ENCODE data around the gene RUNDC3A. TPM values are rescaled to one million over a fixed set of nuclear protein-coding genes. Genes with fewer than 3 reads are reported as not detected.

The RUNDC3A gene
- total and polyA plus RNA-seq, 12 donors = 1.6 to 133 (median 11.9) TPM

- 66 to 78% (median 72%) methylated on average over 4 to 6 of the region's 6 CpGs for WGBS, 4 donors
- H3K4me1 ChIP-seq (replicated peaks in 1 of 2) = peaks cover 5 to 10% of the 10 kb centered on the region in 2 donors
- no peaks in the 10 kb centered on the region for H3K9me3 ChIP-seq (replicated peaks in 1 of 3)
- intact Hi-C loops (cut with DNase I) = no loop called here
- H3K27ac ChIP-seq = no peak overlapping the region
- no peaks in the 10 kb centered on the region for H3K27me3 ChIP-seq
- H3K4me3 ChIP-seq = no peak overlapping the region
- no peak for TF ChIP-seq POLR2A (IDR thresholded peaks at IDR 0.05)
- TF ChIP-seq, protein P1, sequence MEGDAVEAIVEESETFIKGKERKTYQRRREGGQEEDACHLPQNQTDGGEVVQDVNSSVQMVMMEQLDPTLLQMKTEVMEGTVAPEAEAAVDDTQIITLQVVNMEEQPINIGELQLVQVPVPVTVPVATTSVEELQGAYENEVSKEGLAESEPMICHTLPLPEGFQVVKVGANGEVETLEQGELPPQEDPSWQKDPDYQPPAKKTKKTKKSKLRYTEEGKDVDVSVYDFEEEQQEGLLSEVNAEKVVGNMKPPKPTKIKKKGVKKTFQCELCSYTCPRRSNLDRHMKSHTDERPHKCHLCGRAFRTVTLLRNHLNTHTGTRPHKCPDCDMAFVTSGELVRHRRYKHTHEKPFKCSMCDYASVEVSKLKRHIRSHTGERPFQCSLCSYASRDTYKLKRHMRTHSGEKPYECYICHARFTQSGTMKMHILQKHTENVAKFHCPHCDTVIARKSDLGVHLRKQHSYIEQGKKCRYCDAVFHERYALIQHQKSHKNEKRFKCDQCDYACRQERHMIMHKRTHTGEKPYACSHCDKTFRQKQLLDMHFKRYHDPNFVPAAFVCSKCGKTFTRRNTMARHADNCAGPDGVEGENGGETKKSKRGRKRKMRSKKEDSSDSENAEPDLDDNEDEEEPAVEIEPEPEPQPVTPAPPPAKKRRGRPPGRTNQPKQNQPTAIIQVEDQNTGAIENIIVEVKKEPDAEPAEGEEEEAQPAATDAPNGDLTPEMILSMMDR (IDR thresholded peaks at IDR 0.05) = no peak
- no peaks in the 10 kb centered on the region for H3K36me3 ChIP-seq (replicated peaks in 1 of 2)
- no peak for DNase-seq
Observed at GRCh38 chr17:44359006-44359405, 50.6 kb downstream of the RUNDC3A start.

GRCh38 chr17:44359458-44360143 lies 51.2 kb downstream of the RUNDC3A start:
- H3K27me3 ChIP-seq = no peaks in the 10 kb centered on the region

DNA sequence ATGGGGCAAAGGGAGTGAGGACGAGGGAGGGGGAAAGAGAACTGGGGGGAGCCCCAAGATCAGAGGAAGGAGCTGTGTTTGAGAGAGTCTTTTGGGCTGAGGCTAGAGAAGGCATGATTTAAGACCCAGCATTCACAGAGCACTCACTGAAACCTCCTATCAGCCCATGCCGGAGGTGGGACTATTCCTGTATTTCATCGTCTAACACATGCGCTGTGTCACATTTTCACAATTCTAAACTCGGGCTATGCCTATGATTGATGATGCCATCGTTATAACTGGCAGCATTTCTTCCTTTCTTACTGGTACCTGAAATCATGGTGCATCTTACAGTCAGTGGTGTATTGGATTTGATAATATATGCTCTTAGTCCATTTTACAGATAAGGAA lies 51.7 kb downstream of the RUNDC3A start:
- intact Hi-C loops (cut with DNase I) = no loop called here
- H3K4me1 ChIP-seq (replicated peaks in 1 of 2) = peaks cover 5 to 10% of the 10 kb centered on the region in 2 donors
- H3K27ac ChIP-seq = no peak overlapping the region
- no peak overlapping the region for H3K4me3 ChIP-seq
- H3K36me3 ChIP-seq (replicated peaks in 1 of 2) = no peaks in the 10 kb centered on the region
- WGBS, 4 donors = 44 to 56% (median 49%) methylated on average over 6 of the region's 6 CpGs
- DNase-seq = no peak
- TF ChIP-seq, protein P1 (IDR thresholded peaks at IDR 0.05) = no peak
- no peak for TF ChIP-seq POLR2A (IDR thresholded peaks at IDR 0.05)
- no peaks in the 10 kb centered on the region for H3K9me3 ChIP-seq (replicated peaks in 1 of 3)
- no peaks in the 10 kb centered on the region for H3K27me3 ChIP-seq

More at GRCh38 chr17:44359458-44360143, 51.2 kb downstream of the RUNDC3A start:
- TF ChIP-seq POLR2A (IDR thresholded peaks at IDR 0.05) = no peak
- TF ChIP-seq, protein P1 (IDR thresholded peaks at IDR 0.05) = no peak
- intact Hi-C loops (cut with DNase I) = no loop called here
- WGBS, 4 donors = 69 to 83% (median 78%) methylated on average over 3 to 14 of the region's 14 CpGs
- no peak for DNase-seq
- no peak overlapping the region for H3K27ac ChIP-seq
- H3K4me1 ChIP-seq (replicated peaks in 1 of 2) = peaks cover 5 to 10% of the 10 kb centered on the region in 2 donors
- H3K36me3 ChIP-seq (replicated peaks in 1 of 2) = no peaks in the 10 kb centered on the region
- no peak overlapping the region for H3K4me3 ChIP-seq
- no peaks in the 10 kb centered on the region for H3K9me3 ChIP-seq (replicated peaks in 1 of 3)

DNA sequence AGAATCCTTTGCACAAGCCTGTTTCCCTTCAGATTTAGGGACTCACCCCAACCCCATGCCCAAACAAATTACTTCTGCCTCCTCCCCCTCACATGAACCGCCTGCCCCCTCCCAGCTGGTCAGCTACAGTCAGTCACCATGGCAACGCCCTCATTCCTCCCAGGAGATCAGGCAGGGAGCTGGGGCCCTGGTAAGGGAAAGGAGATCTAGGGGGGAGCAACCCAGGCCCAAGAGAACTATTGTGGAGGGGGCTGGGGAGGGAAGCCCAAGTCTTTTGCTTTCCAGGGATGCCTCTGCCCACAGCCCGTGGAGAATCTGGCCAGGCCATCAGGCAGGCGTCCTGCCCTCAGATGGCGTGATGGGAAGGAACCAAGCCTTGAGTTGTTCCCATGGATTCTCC lies 52.4 kb downstream of the RUNDC3A start:
- peak in 3 of 7 donors; percentile 43 to 83 (median 46) for DNase-seq
- H3K27ac ChIP-seq = no peak overlapping the region
- H3K36me3 ChIP-seq (replicated peaks in 1 of 2) = no peaks in the 10 kb centered on the region
- TF ChIP-seq POLR2A (IDR thresholded peaks at IDR 0.05) = no peak
- TF ChIP-seq, protein P1 (IDR thresholded peaks at IDR 0.05) = no peak
- no peaks in the 10 kb centered on the region for H3K9me3 ChIP-seq (replicated peaks in 1 of 3)
- no peaks in the 10 kb centered on the region for H3K27me3 ChIP-seq
- intact Hi-C loops (cut with DNase I) = no loop called here
- H3K4me3 ChIP-seq = no peak overlapping the region
- WGBS, 4 donors = 34 to 49% (median 42%) methylated on average over 5 of the region's 5 CpGs
- peaks cover 5 to 10% of the 10 kb centered on the region in 2 donors for H3K4me1 ChIP-seq (replicated peaks in 1 of 2)
